Mucosa of descending colon (tissue), 3 donors: ENCODE measurements around the gene PAX3. TPM values are rescaled to one million over a fixed set of nuclear protein-coding genes. Genes with fewer than 3 reads are reported as not detected.
"Not testable (repeated sequence)": the region's sequence is repeated elsewhere in the genome, so short reads cannot be mapped to it uniquely, and the experiment has no call there.

Experiments
- ATAC-seq: fragments of 200-7000 bp; cut with Tn5 transposase; one replicate; pipeline ENCODE4 v1.9.1; 2020; ENCODE audit warnings: mild to moderate bottlenecking, moderate library complexity
- DNase-seq, 3 donors: peaks; one replicate each; pipeline ENCODE4 v3.0.0-alpha.2; 2020
- H3K36me3 ChIP-seq: fragments of 200-600 bp; one replicate; pipeline ENCODE4 v1.8.0; 2021; ENCODE audit warnings: low read depth, mild to moderate bottlenecking
- H3K4me1 ChIP-seq: fragments of 200-600 bp; one replicate; pipeline ENCODE4 v1.8.0; 2021; ENCODE audit warnings: low read depth, mild to moderate bottlenecking
- H3K4me3 ChIP-seq: fragments of 200-600 bp; one replicate; pipeline ENCODE4 v1.8.0; 2021; ENCODE audit warnings: mild to moderate bottlenecking
- H3K9me3 ChIP-seq: fragments of 200-600 bp; one replicate; pipeline ENCODE4 v1.8.0; 2021; ENCODE audit warnings: mild to moderate bottlenecking
- intact Hi-C, 2 donors: fragments of 100-400 bp; cut with DNase I in 1 of 2; cut with micrococcal nuclease in 1 of 2; formaldehyde crosslinking; loops; one replicate each; pipeline versions ENCODE4 v1.11.0 to v1.11.1; 2022; cut with DNase I, micrococcal nuclease
- total RNA-seq, 3 donors: library from RNA; stranded (reverse); fragmentation: NEBNext Ultra II Directional in 2 of 3; extraction: Animal tissue kit (Norgen Biotek cat#: 25700) in 2 of 3; gene quantifications; one replicate each; pipeline versions ENCODE4 v1.2.1 to v1.2.4, GENCODE V29; 2021 to 2023
- TF ChIP-seq, protein P1 (sequence below): fragments of 200-600 bp; IDR thresholded peaks from one replicate; pipeline ENCODE4 v1.8.0; 2022; ENCODE audit warnings: antibody characterized with exemption, mild to moderate bottlenecking
- donor health status: DM: no; HTN: no; CAD: no; lungs with moderate emphysema.
- donor health status: DM: no; HTN: no; CAD: no.
- donor health status: DM: no; HTN: yes; CAD: no.

The PAX3 gene
- total RNA-seq, 3 donors from 2014 or later: not detected

DNA sequence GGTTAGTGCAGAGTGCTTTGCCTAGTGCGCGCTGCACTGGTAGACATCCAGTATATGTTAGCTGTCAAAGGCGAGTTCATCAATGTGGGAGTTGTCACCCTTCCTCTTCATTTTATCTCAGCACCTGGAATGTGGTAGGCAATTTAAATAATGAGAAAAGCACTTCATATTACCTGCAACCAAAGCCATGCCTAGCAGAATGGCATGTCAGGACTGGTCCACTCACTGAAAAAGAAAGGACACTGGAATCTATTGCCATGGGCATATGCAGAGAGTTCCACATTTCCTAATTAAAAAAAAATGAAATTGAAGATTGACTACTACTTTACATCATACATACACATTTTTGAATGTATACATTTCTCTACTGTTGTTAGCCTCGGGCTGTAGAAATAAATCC, 139.6 kb downstream of the PAX3 start:
- TF ChIP-seq, protein P1, sequence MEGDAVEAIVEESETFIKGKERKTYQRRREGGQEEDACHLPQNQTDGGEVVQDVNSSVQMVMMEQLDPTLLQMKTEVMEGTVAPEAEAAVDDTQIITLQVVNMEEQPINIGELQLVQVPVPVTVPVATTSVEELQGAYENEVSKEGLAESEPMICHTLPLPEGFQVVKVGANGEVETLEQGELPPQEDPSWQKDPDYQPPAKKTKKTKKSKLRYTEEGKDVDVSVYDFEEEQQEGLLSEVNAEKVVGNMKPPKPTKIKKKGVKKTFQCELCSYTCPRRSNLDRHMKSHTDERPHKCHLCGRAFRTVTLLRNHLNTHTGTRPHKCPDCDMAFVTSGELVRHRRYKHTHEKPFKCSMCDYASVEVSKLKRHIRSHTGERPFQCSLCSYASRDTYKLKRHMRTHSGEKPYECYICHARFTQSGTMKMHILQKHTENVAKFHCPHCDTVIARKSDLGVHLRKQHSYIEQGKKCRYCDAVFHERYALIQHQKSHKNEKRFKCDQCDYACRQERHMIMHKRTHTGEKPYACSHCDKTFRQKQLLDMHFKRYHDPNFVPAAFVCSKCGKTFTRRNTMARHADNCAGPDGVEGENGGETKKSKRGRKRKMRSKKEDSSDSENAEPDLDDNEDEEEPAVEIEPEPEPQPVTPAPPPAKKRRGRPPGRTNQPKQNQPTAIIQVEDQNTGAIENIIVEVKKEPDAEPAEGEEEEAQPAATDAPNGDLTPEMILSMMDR: no peak
- Histone ChIP-seq H3K9me3 (no peaks in the 10 kb centered on the region), H3K4me1 (no peaks in the 10 kb centered on the region), H3K36me3 (no peaks in the 10 kb centered on the region), H3K4me3 (no peak overlapping the region)
- ATAC-seq (no peak), DNase-seq (no peak)
- intact Hi-C loops: no loop called here

DNA sequence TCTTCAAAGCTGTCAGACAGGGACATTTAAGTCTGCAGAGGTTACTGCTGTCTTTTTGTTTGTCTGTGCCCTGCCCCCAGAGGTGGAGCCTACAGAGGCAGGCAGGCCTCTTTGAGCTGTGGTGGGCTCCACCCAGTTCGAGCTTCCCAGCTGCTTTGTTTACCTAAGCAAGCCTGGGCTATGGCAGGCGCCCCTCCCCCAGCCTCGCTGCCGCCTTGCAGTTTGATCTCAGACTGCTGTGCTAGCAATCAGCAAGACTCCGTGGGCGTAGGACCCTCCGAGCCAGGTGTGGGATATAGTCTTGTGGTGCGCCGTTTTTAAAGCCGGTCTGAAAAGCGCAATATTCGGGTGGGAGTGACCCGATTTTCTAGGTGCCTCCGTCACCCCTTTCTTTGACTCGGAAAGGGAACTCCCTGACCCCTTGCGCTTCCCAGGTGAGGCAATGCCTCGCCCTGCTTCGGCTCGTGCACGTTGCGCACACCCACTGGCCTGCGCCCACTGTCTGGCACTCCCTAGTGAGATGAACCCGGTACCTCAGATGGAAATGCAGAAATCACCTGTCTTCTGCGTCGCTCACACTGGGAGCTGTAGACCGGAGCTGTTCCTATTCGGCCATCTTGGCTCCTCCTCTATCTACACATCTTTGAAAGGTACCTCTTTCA, 143.7 kb downstream of the PAX3 start:
- H3K4me3 ChIP-seq, H3K4me1 ChIP-seq, ATAC-seq, H3K9me3 ChIP-seq, H3K36me3 ChIP-seq, intact Hi-C loops: not testable (repeated sequence)
- DNase-seq: peak in 2 of 3 donors; percentile 12 to 29

Other genes starting within 250 kb of the PAX3 start
- gene SGPP2, start 125.5 kb upstream of the PAX3 start, total RNA-seq: 100 to 1,000 TPM in 1 of 3 donors, 10 to 100 TPM in 2; 31.3 to 101 (median 75.2) TPM